RWPE1 (cell line): ENCODE measurements around the gene KDM2A.

Experiments
- CTCF ChIA-PET: fragments of 350-600 bp; sonication (Branson Sonifier 250); formaldehyde crosslinking; extraction: SDS; loops from one replicate; lab custom pipeline; 2021; lab: Yijun Ruan, JAX
- POLR2A ChIA-PET: fragments of 400-600 bp; formaldehyde crosslinking; extraction: SDS; loops from one replicate; lab custom pipeline; 2020; ENCODE audit warnings: antibody characterized with exemption; ENCODE audit not compliant: low non-redundant PET; lab: Yijun Ruan, JAX
- DNase-seq: peaks from one replicate; pipeline ENCODE4 v3.0.0; 2012; ENCODE audit warnings: low spot score
- H3K27ac ChIP-seq: fragments of 450-650 bp; 2 replicates; pipeline ENCODE4 v1.5.1; 2017
- CTCF ChIP-seq: fragments of 450-650 bp; conservative IDR thresholded peaks from 2 replicates; pipeline ENCODE4 v1.5.1; 2017; ENCODE audit warnings: low read depth, mild to moderate bottlenecking

The KDM2A gene

DNA sequence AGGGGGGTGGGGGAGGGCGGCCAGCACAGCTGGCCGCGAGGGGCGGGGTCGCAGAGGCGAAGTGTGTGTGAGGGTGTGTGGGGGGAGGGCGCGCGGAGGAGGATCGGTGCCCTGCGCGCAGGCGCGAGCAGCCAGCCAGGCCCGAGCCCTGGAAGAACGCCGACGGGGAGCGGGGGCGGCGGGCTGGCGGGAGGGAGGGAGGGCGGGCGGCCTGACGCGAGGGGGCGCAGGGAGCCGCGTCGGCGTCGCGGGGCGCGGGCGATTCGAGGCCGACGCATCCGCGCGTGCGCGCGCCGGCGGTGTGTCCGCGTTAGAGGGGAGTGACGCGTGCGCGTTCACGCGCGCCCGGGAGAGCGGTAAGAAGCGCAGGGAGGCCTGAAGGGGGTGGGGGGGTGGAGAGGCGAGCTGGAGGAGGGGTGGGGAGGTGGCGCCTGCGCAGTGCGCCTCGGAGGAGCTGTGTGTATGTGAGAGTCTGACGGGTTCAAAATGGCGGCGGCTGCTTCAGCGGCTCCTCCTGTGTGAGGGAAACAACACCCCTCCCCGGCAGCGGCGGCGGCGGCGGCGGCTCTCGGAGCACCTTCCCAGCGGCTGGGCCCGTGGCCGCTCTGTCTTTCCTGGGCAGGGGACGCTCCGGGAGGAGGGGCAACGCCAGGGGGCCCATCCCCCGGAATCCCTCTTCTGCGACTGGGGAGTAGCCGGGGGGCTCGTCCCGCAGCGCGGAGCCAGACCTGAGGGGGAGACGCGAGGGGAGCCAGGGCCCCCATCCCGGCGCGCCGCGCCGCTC, at the start of gene KDM2A:
KDM2A (plus strand) TSS at position 463 of the 784 bp plus-strand sequence. CDS start 2,054 bp downstream, outside the sequence.
- TF ChIP-seq CTCF: no peak
- H3K27ac ChIP-seq: peak within 1 kb of the TSS; percentile 92
- peak; percentile 100 for DNase-seq
- ChIA-PET CTCF (no interaction called here), POLR2A (interaction anchor here (0.6 to 1.0 kb wide), 3 partner anchors 64 to 238 kb away, joined by 3 to 5 read pairs (median 3); no protein-coding TSS in a partner anchor)

DNA sequence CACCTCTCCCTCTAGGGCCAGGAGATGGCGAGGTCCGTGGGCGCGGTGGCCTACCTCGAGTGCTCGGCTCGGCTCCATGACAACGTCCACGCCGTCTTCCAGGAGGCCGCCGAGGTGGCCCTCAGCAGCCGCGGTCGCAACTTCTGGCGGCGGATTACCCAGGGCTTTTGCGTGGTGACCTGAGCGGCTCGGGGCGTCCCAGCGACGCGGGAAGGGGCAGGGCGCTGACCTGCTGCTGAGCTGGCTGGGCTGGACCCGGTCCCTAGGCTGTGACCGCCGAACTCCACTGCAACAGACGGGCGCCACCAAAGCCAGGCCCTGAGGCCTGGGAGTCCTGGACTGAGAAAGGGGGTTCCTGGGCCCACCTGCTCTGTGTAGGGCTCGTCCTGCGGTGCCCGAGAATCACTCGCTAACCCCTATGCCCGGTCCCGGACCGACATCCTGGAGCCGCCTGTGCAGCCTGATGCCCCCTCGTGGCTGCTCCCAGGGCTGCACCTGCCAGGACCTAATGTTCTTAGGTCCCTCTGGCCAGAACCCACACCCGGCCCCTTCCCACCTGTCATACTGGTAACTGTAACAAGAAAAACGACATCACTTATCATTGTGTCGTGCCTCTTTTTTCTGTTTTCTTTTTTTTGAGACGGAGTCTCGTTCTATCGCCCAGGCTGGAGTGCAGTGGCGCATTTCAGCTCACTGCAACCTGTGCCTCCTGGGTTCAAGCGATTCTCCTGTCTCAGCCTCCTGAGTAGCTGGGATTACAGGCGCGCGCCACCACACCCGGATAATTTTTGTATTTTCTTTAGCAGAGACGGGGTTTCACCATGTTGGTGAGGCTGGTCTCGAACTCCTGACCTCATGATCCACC, 47.4 kb upstream of the KDM2A start:
- H3K27ac ChIP-seq: peak overlapping the region; percentile 100
- ChIA-PET CTCF (interaction anchor here (0.6 to 0.8 kb wide), 3 partner anchors 9 to 35 kb away, joined by 3 to 4 read pairs (median 4); no protein-coding TSS in a partner anchor), POLR2A (interaction anchor here (0.8 kb wide), 1 partner anchor 9 kb away, joined by 4 read pairs; no protein-coding TSS in a partner anchor)
- TF ChIP-seq CTCF: peak; percentile 28
- no peak for DNase-seq

DNA sequence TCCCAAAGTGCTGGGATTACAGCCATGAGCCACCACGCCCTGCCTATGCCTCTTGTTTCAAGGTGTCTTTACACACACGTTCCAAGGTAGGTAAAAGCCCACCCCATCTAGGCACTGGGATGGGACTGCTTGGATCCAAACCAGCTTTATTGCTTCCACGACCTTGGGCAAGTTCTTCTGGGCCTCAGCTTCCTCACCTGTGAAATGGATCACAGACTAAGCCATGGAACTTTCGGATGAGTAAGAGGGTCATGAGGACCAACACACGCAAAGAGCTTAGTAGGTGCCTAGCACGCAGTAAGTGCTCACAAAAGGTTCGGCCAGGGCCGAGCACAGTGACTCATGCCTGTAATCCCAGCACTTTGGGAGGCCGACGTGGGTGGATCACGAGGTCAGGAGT, 46.8 kb upstream of the KDM2A start:
- no peak for TF ChIP-seq CTCF
- no peak for DNase-seq
- CTCF ChIA-PET: interaction anchor here (0.6 to 0.7 kb wide), 2 partner anchors 9 to 95 kb away, joined by 3 read pairs; no protein-coding TSS in a partner anchor

GRCh38 chr11:67073908-67074307, 45.2 kb upstream of the KDM2A start:
- ChIA-PET POLR2A (no interaction called here), CTCF (interaction anchor here (0.5 to 0.7 kb wide), 2 partner anchors 20 to 433 kb away, joined by 3 to 4 read pairs; no protein-coding TSS in a partner anchor)
- peak overlapping the region; percentile 100 for H3K27ac ChIP-seq
- no peak for TF ChIP-seq CTCF
- DNase-seq: no peak

More for the DNA sequence above, 46.8 kb upstream of the KDM2A start:
- POLR2A ChIA-PET: no interaction called here
- peak overlapping the region; percentile 100 for H3K27ac ChIP-seq

- DNase-seq: no peak
- no peak for TF ChIP-seq CTCF
- CTCF ChIA-PET: interaction anchor here (0.8 kb wide), 1 partner anchor 270 kb away, joined by 4 read pairs; no protein-coding TSS in a partner anchor
- POLR2A ChIA-PET: interaction anchor here (0.6 kb wide), 1 partner anchor 235 kb away, joined by 3 read pairs; no protein-coding TSS in a partner anchor
- H3K27ac ChIP-seq: peak overlapping the region; percentile 100
Observed at GRCh38 chr11:67076202-67076601, 42.9 kb upstream of the KDM2A start.
